ENCODE results near the gene NCOA1. TPM values are rescaled to one million over a fixed set of nuclear protein-coding genes. Genes with fewer than 3 reads are reported as not detected.

The NCOA1 gene
- total and polyA plus RNA-seq, 12 donors = 8.6 to 36.7 (median 32.0) TPM

DNA sequence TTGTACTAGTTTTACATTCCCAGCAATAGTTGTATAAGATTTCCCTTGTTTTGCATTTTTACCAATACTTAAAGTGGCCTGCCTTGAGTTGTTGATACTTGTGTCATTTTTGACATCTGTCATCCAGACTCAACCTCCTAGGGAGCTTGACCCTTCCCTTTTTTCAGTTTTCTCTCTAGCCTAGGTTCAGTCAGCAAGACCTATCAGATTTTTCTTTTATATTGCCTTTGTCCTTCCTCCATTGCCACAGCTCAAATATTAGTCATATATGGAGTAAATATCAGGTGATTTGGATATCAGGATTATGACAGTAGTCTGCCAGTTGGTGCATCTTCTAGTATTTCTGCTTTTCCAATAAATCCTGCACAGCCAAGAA, 315.6 kb downstream of the NCOA1 start:
- Histone ChIP-seq H3K36me3 (peaks cover 0 to 15% (median 0%) of the 10 kb centered on the region in 9 donors), H3K4me1 (peaks cover 0 to 4% (median 0%) of the 10 kb centered on the region in 9 donors), H3K27ac (no peak overlapping the region), H3K9me3 (peaks cover 0 to 17% (median 0%) of the 10 kb centered on the region in 11 donors), H3K4me3 (no peak overlapping the region), H3K27me3 (no peaks in the 10 kb centered on the region)
- intact Hi-C loops (cut with DNase I) = no loop called here
- ATAC-seq (no peak), DNase-seq (no peak)
- TF ChIP-seq, protein P1, sequence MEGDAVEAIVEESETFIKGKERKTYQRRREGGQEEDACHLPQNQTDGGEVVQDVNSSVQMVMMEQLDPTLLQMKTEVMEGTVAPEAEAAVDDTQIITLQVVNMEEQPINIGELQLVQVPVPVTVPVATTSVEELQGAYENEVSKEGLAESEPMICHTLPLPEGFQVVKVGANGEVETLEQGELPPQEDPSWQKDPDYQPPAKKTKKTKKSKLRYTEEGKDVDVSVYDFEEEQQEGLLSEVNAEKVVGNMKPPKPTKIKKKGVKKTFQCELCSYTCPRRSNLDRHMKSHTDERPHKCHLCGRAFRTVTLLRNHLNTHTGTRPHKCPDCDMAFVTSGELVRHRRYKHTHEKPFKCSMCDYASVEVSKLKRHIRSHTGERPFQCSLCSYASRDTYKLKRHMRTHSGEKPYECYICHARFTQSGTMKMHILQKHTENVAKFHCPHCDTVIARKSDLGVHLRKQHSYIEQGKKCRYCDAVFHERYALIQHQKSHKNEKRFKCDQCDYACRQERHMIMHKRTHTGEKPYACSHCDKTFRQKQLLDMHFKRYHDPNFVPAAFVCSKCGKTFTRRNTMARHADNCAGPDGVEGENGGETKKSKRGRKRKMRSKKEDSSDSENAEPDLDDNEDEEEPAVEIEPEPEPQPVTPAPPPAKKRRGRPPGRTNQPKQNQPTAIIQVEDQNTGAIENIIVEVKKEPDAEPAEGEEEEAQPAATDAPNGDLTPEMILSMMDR (IDR thresholded peaks at IDR 0.05) = no peak

DNA sequence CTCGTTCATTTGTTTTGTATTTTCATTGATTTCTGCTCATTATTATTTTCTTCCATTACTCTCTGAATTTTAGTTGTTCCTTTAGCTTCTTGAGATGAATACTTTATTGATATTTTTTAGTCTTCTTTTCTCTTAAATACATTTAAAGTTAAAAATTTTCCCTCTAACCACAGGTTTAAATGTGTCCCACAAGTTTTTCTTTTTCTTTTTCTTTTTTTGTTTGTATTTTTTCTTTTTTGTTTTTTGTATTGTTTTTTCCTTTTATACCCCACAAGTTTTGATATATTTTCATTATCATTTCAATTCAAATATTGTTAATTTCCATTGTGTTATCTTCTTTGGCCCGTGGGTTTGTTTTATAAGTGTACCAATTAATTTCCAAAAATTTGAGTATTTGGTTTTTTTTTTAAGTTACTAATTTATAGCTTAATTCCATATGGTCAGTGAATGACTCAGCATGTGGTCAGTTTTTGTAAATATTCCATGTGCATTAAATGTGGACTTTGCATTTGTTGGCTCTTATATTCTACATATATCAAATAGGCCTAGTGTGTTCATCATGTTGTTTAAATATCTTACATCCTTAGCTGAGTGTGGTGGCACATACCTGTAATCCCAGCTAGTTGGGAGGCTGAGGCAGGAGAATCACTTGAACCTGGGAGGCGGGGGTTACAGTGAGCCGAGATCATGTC, 318.4 kb downstream of the NCOA1 start:
- Histone ChIP-seq H3K36me3 (peaks cover 0 to 15% (median 0%) of the 10 kb centered on the region in 9 donors), H3K4me1 (peaks cover 0 to 4% (median 0%) of the 10 kb centered on the region in 9 donors), H3K27ac (no peak overlapping the region), H3K4me3 (no peak overlapping the region), H3K27me3 (no peaks in the 10 kb centered on the region), H3K9me3 (peaks cover 0 to 14% (median 0%) of the 10 kb centered on the region in 11 donors)
- intact Hi-C loops (cut with DNase I) = no loop called here
- WGBS, 2 donors = 88 to 94% methylated on average over 4 of the region's 4 CpGs
- ATAC-seq (no peak), DNase-seq (no peak)
- TF ChIP-seq, protein P1 (IDR thresholded peaks at IDR 0.05) = no peak

DNA sequence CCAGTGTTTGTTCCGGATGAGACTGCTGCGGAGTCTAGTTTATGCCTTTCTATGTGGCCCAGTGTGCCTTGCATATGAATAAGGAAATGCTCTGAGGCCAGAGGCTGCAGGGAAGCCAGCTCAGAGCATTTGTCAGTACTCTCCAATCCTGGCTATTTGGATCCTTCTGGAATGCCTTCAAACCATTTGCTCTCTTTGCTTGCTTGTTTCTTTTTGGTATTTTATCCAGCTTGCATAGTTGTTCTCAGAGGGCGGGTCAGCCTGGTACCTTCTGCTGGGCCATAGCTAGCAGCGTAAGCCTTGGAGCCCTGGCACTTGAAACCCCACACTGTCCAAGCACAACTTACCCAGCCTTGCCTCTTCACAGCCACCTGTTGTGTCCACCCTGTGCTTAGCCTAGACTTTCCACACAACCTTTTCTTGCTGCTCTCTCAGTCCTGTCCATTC, 322.7 kb downstream of the NCOA1 start:
- Histone ChIP-seq H3K36me3 (peaks cover 0 to 37% (median 8%) of the 10 kb centered on the region in 9 donors), H3K9me3 (no peaks in the 10 kb centered on the region), H3K27me3 (no peaks in the 10 kb centered on the region), H3K4me3 (no peak overlapping the region), H3K27ac (no peak overlapping the region), H3K4me1 (peaks cover 0 to 12% (median 0%) of the 10 kb centered on the region in 9 donors)
- WGBS, 2 donors = 95 to 98% methylated on average over 4 of the region's 4 CpGs
- no peak for DNase-seq
- intact Hi-C loops (cut with DNase I) = no loop called here
- ATAC-seq = no peak
- TF ChIP-seq, protein P1 (IDR thresholded peaks at IDR 0.05) = no peak

DNA sequence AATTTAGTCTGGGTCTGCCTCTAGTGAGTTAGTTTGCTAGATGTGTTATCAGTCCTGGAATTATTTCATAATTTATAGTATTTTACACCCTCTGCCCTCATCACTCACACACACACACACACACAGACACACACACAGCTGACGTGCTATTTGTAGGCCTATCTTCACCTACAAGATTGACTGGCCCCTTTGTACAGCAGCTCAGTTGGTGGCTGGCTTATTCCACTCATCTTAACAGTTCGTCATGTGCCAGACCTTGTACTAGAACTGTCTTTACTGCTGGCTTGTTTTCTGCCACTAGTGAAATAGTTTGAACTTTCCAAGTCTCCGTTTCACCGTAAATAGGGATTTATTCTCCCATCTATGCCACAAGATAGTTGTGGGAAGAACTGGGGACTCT, 323.5 kb downstream of the NCOA1 start:
- no peak overlapping the region for H3K4me3 ChIP-seq
- DNase-seq (no peak), ATAC-seq (no peak)
- peaks cover 0 to 45% (median 8%) of the 10 kb centered on the region in 9 donors for H3K36me3 ChIP-seq
- TF ChIP-seq, protein P1 (IDR thresholded peaks at IDR 0.05) = no peak
- intact Hi-C loops (cut with DNase I) = no loop called here
- WGBS, 2 donors = 78 to 79% methylated on average over 4 of the region's 4 CpGs
- H3K4me1 ChIP-seq = peaks cover 0 to 14% (median 0%) of the 10 kb centered on the region in 9 donors
- H3K27ac ChIP-seq = no peak overlapping the region
- no peaks in the 10 kb centered on the region for H3K9me3 ChIP-seq
- H3K27me3 ChIP-seq = no peaks in the 10 kb centered on the region
